Right renal cortex interstitium (tissue), 3 donors: Measurements from ENCODE around the gene SNAP47. TPM values are rescaled to one million over a fixed set of nuclear protein-coding genes. Genes with fewer than 3 reads are reported as not detected.

ENCODE experiments used
- DNase-seq, 3 donors: peaks; one replicate each; pipeline ENCODE4 v3.0.0-alpha.2; 2013; ENCODE audit warnings: low read depth in 3 of 3, low spot score in 2 of 3
- polyA plus RNA-seq, 3 donors: library from polyadenylated mRNA; unstranded; fragments of 120-200 nt; gene quantifications; one replicate each; pipeline ENCODE4 v1.2.1, GENCODE V29; 2013; ENCODE audit not compliant: insufficient read length in 3 of 3

SNAP47 gene
- polyA plus RNA-seq, 3 donors, result 42.6 to 44.7 (median 43.0) TPM

- DNase-seq, result no peak
Observed at GRCh38 chr1:227766653-227767277, 31.5 kb downstream of the SNAP47 start.

GRCh38 chr1:227767401-227768124, 32.3 kb downstream of the SNAP47 start:
- DNase-seq, result no peak

- no peak for DNase-seq
Observed at GRCh38 chr1:227768125-227768439, 32.8 kb downstream of the SNAP47 start.

GRCh38 chr1:227768640-227769039, 33.4 kb downstream of the SNAP47 start:
- no peak for DNase-seq

GRCh38 chr1:227769047-227769935, 34.1 kb downstream of the SNAP47 start:
- DNase-seq, result no peak

GRCh38 chr1:227769936-227770494, 34.8 kb downstream of the SNAP47 start:
- DNase-seq, result no peak

- no peak for DNase-seq
Observed at GRCh38 chr1:227770812-227771211, 35.6 kb downstream of the SNAP47 start.

- DNase-seq, result no peak
Observed at GRCh38 chr1:227771326-227771725, 36.1 kb downstream of the SNAP47 start.

- DNase-seq, result no peak
Observed at GRCh38 chr1:227771771-227772170, 36.5 kb downstream of the SNAP47 start.

- no peak for DNase-seq
Observed at GRCh38 chr1:227773558-227773957, 38.3 kb downstream of the SNAP47 start.

GRCh38 chr1:227774051-227774731, 39.0 kb downstream of the SNAP47 start:
- DNase-seq, result no peak

GRCh38 chr1:227774821-227775661, 39.8 kb downstream of the SNAP47 start:
- DNase-seq, result no peak

- DNase-seq, result no peak
Observed at GRCh38 chr1:227775841-227776240, 40.6 kb downstream of the SNAP47 start.

- no peak for DNase-seq
Observed at GRCh38 chr1:227776331-227776771, 41.1 kb downstream of the SNAP47 start.

- no peak for DNase-seq
Observed at GRCh38 chr1:227777156-227777555, 41.9 kb downstream of the SNAP47 start.

GRCh38 chr1:227777646-227778045, 42.4 kb downstream of the SNAP47 start:
- no peak for DNase-seq

- DNase-seq, result no peak
Observed at GRCh38 chr1:227778401-227778947, 43.2 kb downstream of the SNAP47 start.

- DNase-seq, result no peak
Observed at GRCh38 chr1:227779021-227779441, 43.8 kb downstream of the SNAP47 start.

- no peak for DNase-seq
Observed at GRCh38 chr1:227779685-227780084, 44.5 kb downstream of the SNAP47 start.
